HG03565 (cell line): ENCODE data around the gene TMEM117.
"Not testable (repeated sequence)": the region's sequence is repeated elsewhere in the genome, so short reads cannot be mapped to it uniquely, and the experiment has no call there.

Experiments used
- ATAC-seq: cut with Tn5 transposase; IDR thresholded peaks from one replicate; pipeline ENCODE4 v1.9.1; 2021; ENCODE audit warnings: mild to moderate bottlenecking, moderate library complexity; ENCODE audit not compliant: unreplicated experiment

The TMEM117 gene

DNA sequence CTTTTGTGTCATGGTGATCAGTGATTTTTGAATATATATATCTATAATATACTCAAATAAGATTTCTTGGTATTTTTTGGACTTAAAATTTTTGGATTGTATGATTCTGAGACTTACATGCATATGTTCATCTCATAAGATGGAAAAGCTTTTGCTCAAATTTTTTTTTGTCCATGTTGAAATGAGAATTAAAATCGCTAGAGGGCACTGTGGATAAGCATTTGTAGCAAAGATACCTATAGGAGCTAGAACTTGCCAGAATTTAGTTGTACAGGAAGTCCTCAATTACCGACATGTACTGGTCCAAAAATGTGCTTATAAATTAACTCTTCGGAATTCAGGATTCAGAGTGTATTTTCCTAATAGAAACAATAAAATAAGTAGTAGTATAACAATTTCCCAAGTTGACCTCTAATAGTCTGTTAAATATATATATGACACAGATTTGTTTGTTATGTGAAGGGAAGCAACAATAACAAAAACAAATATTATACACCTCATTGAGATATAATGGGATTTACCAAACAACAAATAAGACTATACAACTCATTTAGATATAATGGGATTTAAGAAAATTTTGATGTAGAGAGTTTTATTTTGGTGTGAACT, 179.6 kb downstream of the TMEM117 start:
- ATAC-seq = peak; percentile 89

DNA sequence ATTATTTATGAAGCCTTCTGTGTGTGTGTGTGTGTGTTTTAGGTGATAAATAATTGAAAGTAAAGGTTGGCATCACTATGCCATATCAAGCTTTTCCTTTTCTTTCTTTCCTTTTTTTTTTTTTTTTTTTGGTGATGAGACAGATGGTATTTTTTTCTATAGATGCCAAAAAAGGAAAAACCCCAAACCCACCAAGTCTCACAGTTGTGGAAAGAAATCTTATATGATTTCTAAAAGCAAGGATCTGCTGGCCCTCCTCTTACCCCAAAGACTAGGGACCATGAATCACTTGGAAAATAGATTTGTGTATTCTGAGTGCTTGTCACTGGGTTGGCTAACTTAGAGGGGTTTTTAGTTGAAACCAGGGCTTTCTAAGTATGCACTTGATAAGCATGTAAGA, 181.3 kb downstream of the TMEM117 start:
- no peak for ATAC-seq

DNA sequence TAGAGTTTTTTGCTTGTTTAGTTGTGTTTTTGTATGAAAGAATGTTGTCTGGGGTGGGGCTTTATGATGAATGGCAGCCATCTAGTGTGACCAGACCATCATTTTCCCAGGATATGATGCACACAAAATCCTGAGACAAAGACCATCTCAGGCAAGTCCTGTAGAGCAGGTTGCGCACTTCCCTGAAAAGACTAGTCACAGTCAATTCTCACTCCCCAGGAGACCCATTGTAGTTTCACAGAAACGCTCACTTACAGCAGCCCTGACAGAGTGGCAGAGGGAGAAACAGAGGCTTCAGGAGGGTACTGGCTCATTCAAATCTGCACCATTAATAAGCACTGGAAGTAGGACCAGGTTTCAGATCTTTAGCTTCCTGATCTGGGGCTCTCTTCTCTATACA, 183.2 kb downstream of the TMEM117 start:
- ATAC-seq = no peak

DNA sequence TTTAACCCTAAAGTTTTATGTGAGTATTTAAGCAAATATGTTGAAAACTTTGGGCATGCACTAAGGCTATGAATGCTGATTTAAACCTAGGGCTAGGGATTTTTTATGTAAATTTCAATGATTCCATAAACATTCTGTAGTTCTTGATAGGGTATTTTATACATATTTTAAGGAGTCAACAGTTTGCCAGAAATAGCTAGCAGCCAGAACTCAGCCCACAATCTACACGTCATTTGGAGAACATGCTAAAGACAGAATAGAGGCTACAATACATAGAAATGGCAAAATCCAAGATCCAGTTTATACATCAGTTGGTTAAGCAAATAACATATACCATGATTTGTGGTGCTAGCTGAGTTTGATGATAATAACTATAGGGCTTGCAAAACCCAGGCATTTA, 184.7 kb downstream of the TMEM117 start:
- ATAC-seq = no peak

DNA sequence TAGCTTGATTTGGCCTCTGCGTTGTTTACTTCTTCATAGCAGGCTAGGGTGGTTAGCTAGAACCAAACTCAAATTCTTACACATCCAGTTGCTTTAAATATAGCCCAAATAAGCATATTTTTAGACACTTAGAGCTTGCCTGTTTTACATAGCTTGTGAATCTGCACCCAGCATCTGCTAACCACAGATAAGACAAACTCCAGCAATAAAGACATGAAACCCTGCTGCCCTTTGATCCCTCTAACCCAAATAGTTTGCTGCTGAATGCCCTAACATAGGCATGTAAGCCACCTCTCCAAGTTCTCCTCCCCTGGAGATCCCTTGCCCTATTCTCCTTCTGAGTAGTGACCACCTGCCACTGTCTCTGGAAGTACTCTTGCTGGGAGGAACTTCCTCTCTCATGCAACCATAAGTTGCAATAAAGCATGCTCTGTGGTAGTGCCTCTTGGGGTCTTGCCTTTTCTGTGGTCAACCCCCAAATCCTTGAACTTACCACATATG, 185.6 kb downstream of the TMEM117 start:
- ATAC-seq = peak; percentile 89

DNA sequence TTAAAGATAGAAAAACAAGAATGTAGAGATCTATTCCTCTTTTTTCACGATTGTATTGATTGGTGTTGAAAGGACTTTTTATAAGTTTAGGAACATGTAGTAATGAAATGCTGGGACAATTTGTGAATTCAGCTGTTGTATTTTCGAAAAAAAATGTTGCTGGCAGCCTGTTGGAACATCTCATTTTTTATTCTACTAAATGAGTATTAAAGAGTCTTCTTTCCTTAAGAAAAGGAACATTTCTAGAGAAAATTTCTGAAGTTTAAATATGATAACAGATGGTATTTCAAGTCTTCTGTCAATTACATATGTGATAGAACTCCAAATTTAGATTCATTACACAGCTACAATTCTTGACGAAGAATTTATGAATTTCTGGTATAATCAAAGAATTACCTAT, 189.6 kb downstream of the TMEM117 start:
- ATAC-seq = no peak

DNA sequence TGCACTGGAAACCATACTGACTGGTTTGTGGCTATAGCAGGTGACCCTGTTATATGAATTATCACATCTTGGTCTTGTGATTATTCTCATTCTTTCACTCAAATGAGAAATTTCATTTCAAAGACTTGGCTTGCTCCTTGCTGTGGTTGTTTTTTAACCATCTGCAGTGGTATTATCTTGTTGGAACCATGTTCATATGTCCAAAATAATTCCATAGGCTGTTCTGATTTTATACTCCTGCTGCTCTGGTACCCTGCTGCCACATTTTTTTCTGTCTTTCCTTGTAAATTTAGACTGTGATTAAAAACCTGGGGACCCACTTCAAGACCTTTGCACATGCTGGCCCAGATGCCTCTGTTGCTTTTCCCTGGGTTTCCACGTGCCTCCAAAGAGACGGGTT, 190.2 kb downstream of the TMEM117 start:
- ATAC-seq = no peak

DNA sequence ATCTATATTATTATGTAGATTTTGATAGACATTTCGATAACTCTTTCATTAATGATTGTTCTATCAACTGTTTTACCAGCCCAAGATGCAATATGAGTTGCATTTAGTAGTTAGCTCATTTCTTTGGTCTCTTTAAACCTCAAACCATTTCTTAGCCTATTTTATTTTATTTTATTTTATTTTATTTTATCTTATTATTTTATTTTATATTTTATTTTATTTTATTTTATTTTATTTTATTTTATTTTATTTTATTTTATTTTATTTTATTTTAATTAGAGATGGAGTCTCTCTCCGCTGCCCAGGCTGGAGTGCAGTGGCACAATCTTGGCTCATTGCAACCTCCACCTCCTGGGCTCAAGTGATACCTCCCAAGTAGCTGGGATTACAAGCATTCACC, 191.0 kb downstream of the TMEM117 start:
- ATAC-seq = not testable (repeated sequence)

DNA sequence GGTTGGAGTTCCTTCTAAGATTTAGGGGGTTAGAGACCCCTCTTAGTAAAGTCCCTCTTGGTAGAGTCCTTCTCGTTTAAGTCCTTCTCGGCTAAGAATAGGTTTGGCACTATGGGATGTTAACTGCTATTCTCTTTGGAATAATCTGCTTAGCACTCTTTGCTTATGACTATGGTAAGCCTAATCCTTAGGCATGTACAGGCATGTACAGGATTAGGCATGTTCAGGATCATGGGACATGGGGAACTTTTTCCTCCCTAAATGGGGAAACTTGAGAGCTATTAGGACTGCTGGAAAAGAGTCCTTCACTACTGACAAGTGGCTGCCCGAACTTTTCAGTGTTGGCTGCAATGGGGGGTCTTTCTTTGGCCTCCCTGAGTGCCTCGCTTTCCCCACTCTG, 193.3 kb downstream of the TMEM117 start:
- ATAC-seq = no peak

DNA sequence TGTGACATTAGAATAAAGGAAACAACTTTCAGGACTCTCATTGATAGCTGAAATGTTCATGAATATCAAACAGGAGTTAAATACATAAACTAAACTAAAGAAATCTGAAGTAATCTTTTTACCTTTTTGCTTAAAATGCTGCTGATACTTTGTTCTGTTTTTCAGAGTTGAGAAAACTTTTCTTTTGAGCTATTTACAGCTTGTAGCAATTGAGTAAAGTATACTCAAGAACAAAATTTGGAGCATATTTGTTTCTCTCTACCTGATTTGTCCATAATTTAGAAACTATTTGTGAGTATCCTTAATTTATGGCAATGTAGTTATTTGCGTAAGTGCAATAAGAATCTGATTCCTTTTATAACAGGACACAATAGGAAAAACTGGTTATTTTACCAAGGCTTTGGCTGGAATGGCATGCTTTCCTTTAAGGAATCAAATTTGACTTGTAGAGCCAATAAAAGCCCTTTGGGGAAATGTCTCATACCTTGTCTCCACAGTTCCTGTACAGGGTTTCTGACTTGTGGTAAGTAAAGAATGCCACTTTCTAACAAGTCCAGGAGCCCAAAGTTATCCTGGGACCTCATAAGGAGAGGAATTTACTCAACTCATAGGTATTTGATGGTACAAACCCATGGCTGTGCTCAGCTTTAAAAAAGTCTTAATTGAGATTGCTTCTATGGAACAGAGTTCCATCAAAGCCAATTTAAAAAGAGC, 195.7 kb downstream of the TMEM117 start:
- ATAC-seq = no peak

DNA sequence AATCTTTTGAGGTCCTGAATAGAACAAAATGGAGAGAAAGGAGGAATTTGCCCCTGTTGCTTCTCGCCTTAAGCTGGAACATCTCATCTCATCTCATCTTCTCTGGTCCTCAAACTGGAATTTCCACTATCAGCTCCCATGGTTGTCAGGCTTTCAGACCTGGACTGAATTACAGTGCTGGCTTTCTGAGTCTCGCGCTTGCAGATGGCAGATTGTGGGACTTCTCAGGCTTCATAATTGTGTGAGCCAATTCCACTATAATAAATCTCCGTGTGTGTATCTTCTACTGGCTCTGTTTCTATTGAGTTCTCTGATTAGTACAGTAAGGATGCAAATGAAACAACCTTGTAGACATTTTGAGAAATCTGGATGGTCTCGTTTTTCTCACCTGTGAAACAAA, 199.0 kb downstream of the TMEM117 start:
- no peak for ATAC-seq

DNA sequence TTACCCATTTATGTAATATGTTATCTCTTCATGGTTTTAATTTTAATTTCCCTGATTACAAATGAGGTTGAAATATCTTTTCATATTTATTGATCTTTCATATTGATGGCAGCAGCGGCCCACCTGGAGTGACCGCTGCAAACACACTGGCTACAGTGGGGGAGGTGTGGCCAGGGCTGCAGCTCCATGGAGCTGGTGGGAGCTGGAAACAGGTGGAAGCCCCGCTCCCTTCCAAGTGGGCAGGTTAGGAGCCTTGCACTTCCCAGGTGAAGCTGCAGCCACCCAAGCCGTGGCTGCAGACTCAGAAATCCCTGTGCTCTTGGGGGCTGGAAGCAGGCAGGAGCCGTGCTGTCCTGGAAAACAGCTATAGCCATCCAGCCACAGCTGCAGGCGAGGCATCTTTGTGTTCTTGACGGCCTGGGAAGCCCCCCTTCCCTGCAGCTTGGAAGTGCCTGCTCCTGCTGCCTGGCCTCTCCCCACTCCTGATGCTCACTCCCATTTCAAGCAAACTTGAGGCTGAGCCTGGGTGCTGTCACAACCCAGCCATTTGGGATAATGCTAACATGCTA, 201.1 kb downstream of the TMEM117 start:
- ATAC-seq = no peak

DNA sequence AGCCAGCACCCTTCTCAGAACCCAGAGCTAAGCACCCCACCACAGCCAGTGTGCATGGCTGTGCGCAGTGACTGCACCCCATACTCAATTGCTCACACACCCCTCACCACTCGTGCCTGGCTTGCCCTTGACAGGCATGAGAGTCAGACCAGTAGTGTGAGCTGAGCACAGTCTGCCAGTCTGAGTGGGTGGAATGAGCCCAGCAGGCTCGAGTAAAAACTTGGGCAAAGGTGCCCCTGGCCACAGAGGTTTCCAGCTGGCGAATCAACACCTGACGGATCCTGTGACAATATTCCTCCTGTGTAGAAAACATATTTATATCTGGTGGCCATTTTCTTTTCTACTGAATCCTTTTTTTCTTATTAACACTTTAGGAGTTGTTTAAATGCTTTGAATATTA, 202.5 kb downstream of the TMEM117 start:
- no peak for ATAC-seq

DNA sequence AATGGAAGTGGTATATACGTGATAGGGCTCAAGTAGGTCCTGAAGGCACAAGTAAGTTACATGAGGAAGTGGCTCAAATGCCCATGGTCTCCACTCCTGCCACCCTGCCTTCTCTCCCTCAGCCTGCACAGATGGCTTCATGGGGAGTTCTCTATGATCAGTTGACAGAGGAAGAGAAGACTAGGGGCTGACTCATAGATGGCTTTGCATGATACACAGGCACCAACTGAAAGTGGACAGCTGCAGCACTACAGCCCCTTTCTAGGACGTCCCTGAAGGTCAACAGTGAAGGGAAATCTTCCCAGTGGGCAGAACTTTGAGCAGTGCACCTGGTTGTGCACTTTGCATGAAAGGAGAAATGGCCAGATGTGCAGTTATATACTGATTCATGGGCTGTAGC, 208.6 kb downstream of the TMEM117 start:
- ATAC-seq = not testable (repeated sequence)

DNA sequence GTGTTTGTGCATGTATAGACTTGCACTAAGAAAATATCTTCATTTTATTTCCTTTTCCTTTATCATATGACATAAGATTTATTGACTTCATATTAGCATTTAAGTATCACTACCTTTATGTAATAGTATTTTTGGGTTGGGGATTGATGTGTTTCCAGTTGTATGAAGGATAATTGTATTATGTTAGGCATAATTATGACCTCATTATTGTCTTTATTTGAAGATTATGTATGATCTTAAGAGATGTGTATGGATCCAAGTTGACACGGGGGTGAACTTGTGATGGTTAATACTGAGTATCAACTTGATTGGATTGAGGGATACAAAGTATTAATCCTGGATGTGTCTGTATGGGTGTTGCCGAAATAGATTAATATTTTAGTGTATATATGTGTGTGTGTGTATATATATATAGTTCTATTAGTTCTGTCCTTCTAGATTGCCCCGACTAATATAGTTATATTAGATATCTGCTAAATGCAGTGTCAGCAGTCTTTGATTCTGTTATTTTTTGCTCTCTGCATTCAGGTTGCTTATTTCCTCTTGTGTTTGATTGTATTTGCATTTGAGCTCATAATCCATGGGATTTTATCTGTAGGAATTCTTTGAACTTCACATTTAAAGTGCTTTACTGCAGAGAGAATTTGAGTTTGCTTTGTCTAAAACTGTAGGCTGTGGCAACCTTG, 211.0 kb downstream of the TMEM117 start:
- no peak for ATAC-seq

DNA sequence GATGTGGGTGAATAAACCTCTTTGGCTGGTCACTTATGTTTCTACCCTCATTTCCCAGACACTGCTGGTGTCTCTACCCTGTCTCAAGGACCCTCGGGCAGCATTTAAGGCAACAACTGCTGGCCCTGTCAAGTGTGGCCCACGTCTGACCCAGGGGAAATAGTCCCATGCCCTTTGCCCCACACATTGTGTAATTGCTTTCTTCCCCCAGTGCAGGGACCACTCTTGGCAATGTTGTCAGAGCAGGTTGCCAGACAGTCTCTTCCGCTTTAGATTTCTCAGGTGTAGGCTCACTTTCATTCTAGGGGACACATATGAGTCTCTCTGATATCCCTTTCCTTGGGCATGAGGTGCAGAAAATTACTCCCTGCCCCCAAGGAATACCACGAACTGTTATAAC, 216.7 kb downstream of the TMEM117 start:
- no peak for ATAC-seq

DNA sequence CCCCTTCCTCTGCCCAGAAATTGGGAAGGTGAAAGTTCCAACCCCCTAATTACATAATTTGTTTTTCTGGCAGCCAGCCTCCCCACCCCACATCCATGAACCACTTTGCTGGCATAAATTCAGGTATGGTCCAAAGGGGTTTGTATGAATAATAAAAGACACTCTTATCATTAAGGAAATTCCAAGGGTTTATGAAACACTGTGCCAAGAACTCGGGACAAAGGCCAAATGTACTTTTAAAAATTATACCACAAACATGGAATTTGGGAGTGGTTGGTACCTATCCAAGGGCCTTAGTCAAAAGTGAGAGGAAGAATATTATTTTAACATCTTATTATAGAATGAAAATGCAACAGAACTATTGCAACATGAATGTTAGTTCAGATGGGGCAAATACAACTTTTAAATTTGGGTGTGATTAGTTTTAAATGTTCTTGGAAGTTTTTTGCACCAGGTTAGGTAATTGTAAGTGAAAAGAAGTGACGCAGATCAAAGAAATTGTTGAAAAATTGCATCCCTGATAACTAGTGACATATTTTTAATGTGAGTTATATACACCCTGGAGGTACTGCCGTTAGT, 217.8 kb downstream of the TMEM117 start:
- no peak for ATAC-seq

DNA sequence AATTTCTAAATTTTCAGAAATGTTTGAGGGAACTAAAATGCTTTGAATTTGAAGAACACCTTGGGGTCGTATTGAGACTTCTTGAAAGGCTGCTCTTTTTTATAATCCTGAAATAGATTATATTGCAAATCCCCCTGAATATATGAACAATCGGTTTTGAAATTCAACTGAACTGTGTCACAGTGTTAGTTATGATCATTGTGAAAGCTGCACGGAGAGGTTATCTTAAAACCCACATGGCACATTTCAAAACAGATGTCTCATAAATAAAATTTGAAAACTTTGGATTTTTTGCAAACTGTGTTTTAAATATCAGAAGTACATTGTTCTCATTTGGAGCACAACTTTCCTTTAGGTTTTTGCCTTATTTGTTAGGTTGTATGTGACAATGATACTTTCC, 218.4 kb downstream of the TMEM117 start:
- no peak for ATAC-seq

DNA sequence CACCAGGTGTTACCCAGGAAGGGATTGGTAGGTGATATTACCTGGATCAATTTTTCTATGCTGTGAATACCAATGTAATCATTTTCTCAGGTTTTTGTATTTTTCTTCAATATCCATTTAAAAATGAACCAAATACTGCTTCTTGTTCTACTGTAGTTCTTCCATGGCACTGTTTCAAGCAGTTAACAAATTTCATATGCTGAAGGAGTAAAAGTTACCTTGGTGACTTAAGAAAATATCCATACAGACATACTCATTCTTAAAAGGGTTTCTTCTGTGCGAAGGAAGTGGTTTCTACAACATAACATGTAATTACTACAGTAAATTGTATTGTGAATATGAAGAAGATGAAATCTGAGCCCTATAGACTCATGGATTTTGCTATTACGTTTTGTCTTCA, 222.5 kb downstream of the TMEM117 start:
- ATAC-seq = no peak

DNA sequence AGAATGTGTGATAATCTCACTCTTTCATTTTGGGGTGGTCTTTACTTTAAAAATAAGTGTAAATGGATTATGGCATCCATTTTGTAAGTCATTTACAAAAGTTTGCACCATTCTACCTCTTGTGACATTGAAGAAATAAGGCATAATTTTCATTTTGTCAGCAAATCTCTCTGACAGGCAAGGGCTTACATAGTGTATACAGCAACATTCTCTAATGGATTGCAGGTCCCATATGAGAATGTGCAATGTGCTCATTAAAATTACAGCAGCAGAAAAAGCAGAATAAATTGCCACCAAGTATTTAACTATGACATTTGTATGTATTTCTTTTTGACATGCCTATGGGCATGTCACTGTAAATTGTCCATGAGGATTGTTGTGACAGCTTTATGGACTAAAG, 223.6 kb downstream of the TMEM117 start:
- no peak for ATAC-seq

DNA sequence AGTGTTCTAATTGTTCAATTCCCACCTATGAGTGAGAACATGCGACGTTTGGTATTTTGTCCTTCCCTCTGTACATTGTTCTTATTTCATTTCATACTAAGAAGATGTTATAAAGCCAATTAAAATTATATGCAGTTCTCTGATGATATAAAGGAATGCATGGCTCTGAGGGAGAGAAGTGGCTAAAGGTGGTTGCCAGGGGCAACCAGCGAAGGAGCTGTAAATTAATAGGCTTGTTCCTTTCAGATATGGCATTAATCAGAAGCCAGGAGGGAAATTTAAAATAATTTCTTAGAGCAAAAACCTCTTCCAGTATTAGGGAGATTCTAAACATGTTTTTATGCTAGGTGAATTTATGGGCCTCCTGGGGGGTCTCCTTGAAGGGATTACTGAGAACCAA, 227.8 kb downstream of the TMEM117 start:
- no peak for ATAC-seq
